Smooth muscle cell (in vitro differentiated cells): ENCODE measurements around the gene PRMT1. TPM values are rescaled to one million over a fixed set of nuclear protein-coding genes. Genes with fewer than 3 reads are reported as not detected.

Experiments
- DNase-seq: peaks from one replicate; lab custom pipeline; 2025; ENCODE audit not compliant: unreplicated experiment; lab: John Stamatoyannopoulos, UW
- H2AFZ ChIP-seq: fragments of 200-600 bp; sonication (generic); 2 replicates; pipeline ENCODE4 v1.6.0; 2016; ENCODE audit warnings: antibody characterized with exemption, low read depth, mild to moderate bottlenecking
- H3F3A ChIP-seq: fragments of 200-600 bp; sonication (generic); 2 replicates; pipeline ENCODE4 v1.6.0; 2017; ENCODE audit warnings: antibody characterized with exemption, low read depth
- H3K27ac ChIP-seq: fragments of 200-600 bp; sonication (generic); 2 replicates; pipeline ENCODE4 v1.5.1; 2016; ENCODE audit warnings: low read depth, mild to moderate bottlenecking
- H3K27me3 ChIP-seq: fragments of 200-600 bp; sonication (generic); 2 replicates; pipeline ENCODE4 v1.6.1; 2016; ENCODE audit warnings: low read depth, mild to moderate bottlenecking
- H3K36me3 ChIP-seq: fragments of 200-600 bp; sonication (generic); 2 replicates; pipeline ENCODE4 v1.5.1; 2016; ENCODE audit warnings: low read depth
- H3K4me1 ChIP-seq: fragments of 200-600 bp; sonication (generic); 2 replicates; pipeline ENCODE4 v1.5.1; 2016; ENCODE audit warnings: low read depth
- H3K4me2 ChIP-seq: fragments of 200-600 bp; sonication (generic); 2 replicates; pipeline ENCODE4 v1.6.0; 2016; ENCODE audit warnings: mild to moderate bottlenecking
- H3K4me3 ChIP-seq: fragments of 200-600 bp; sonication (generic); 2 replicates; pipeline ENCODE4 v1.5.1; 2016; ENCODE audit warnings: mild to moderate bottlenecking
- H3K79me2 ChIP-seq: fragments of 200-600 bp; sonication (generic); 2 replicates; pipeline ENCODE4 v1.6.0; 2016; ENCODE audit warnings: low read depth, mild to moderate bottlenecking
- H3K9ac ChIP-seq: fragments of 200-600 bp; sonication (generic); 2 replicates; pipeline ENCODE4 v1.6.0; 2016; ENCODE audit warnings: low read depth
- H3K9me3 ChIP-seq: fragments of 200-600 bp; sonication (generic); replicated peaks from 2 replicates; pipeline ENCODE4 v1.5.1; 2016; ENCODE audit warnings: low read depth
- H4K20me1 ChIP-seq: fragments of 200-600 bp; sonication (generic); 2 replicates; pipeline ENCODE4 v1.6.0; 2016; ENCODE audit warnings: low read depth
- CTCF ChIP-seq: fragments of 200-600 bp; sonication (generic); IDR thresholded peaks from 2 replicates; pipeline ENCODE4 v1.5.1; 2017; ENCODE audit warnings: borderline replicate concordance, mild to moderate bottlenecking, antibody characterized with exemption; ENCODE audit not compliant: insufficient read depth, poor library complexity, severe bottlenecking
- WGBS: methylation state at CpG from one replicate; pipeline ENCODE4 v1.1.7; 2016; ENCODE audit warnings: low lambda C conversion rate; 5-methylcytosine and 5-hydroxymethylcytosine counted together
- polyA plus RNA-seq: library from polyadenylated mRNA; unstranded; fragments of >200 nt; fragmentation: Nextera tagmentation; extraction: Ambion mirVana; gene quantifications from 2 replicates; pipeline ENCODE4 v1.2.1, GENCODE V29; 2016
- total RNA-seq: library from RNA; depleted of rRNA; stranded (reverse); fragments of >200 nt; gene quantifications from 2 replicates; pipeline ENCODE4 v1.2.3, GENCODE V29; 2014

Gene PRMT1
- total and polyA plus RNA-seq, 2 experiments from 2014 or later: 147 to 175 TPM

- H3K27ac ChIP-seq: no peak overlapping the region
- no peak overlapping the region for H3K9ac ChIP-seq
- H3F3A ChIP-seq: no peaks in the 10 kb centered on the region
- no peak for DNase-seq
- peaks cover 34% of the 10 kb centered on the region for H4K20me1 ChIP-seq
- no peaks in the 10 kb centered on the region for H3K27me3 ChIP-seq
- TF ChIP-seq CTCF: no peak
- 96% methylated on average over 13 of the region's 13 CpGs for WGBS
- H2AFZ ChIP-seq: no peak overlapping the region
- H3K36me3 ChIP-seq: no peaks in the 10 kb centered on the region
- peaks cover 6% of the 10 kb centered on the region for H3K79me2 ChIP-seq
- H3K4me2 ChIP-seq: no peak overlapping the region
- H3K9me3 ChIP-seq: no peaks in the 10 kb centered on the region
- no peaks in the 10 kb centered on the region for H3K4me1 ChIP-seq
- no peak overlapping the region for H3K4me3 ChIP-seq
Observed at GRCh38 chr19:49653466-49653806, 23.6 kb upstream of the PRMT1 start.

GRCh38 chr19:49654581-49654980 is 22.5 kb upstream of the PRMT1 start:
- Histone ChIP-seq H3K9ac (no peak overlapping the region), H3K27me3 (no peaks in the 10 kb centered on the region), H3K27ac (no peak overlapping the region), H3K4me2 (no peak overlapping the region), H3K4me3 (no peak overlapping the region), H2AFZ (no peak overlapping the region), H4K20me1 (peaks cover 23% of the 10 kb centered on the region), H3K9me3 (no peaks in the 10 kb centered on the region), H3K4me1 (no peaks in the 10 kb centered on the region), H3K36me3 (no peaks in the 10 kb centered on the region), H3F3A (no peaks in the 10 kb centered on the region), H3K79me2 (no peaks in the 10 kb centered on the region)
- no peak for TF ChIP-seq CTCF
- 98% methylated on average over 10 of the region's 10 CpGs for WGBS
- no peak for DNase-seq

GRCh38 chr19:49655570-49656455 is 21.3 kb upstream of the PRMT1 start:
- H4K20me1 ChIP-seq: peaks cover 20% of the 10 kb centered on the region
- WGBS: 96% methylated on average over 23 of the region's 23 CpGs
- H3K9me3 ChIP-seq: no peaks in the 10 kb centered on the region
- H3K79me2 ChIP-seq: no peaks in the 10 kb centered on the region
- TF ChIP-seq CTCF: no peak
- no peaks in the 10 kb centered on the region for H3K27me3 ChIP-seq
- no peak for DNase-seq
- H3K4me3 ChIP-seq: no peak overlapping the region
- H3K9ac ChIP-seq: no peak overlapping the region
- no peaks in the 10 kb centered on the region for H3K36me3 ChIP-seq
- no peaks in the 10 kb centered on the region for H3K4me1 ChIP-seq
- no peaks in the 10 kb centered on the region for H3F3A ChIP-seq
- no peak overlapping the region for H3K27ac ChIP-seq
- H3K4me2 ChIP-seq: no peak overlapping the region
- H2AFZ ChIP-seq: no peak overlapping the region
